ENCODE measurements around the gene CASKIN1. TPM values are rescaled to one million over a fixed set of nuclear protein-coding genes. Genes with fewer than 3 reads are reported as not detected.

Gene CASKIN1
- total and polyA plus RNA-seq, 4 donors = 10.4 to 86.2 (median 56.2) TPM

DNA sequence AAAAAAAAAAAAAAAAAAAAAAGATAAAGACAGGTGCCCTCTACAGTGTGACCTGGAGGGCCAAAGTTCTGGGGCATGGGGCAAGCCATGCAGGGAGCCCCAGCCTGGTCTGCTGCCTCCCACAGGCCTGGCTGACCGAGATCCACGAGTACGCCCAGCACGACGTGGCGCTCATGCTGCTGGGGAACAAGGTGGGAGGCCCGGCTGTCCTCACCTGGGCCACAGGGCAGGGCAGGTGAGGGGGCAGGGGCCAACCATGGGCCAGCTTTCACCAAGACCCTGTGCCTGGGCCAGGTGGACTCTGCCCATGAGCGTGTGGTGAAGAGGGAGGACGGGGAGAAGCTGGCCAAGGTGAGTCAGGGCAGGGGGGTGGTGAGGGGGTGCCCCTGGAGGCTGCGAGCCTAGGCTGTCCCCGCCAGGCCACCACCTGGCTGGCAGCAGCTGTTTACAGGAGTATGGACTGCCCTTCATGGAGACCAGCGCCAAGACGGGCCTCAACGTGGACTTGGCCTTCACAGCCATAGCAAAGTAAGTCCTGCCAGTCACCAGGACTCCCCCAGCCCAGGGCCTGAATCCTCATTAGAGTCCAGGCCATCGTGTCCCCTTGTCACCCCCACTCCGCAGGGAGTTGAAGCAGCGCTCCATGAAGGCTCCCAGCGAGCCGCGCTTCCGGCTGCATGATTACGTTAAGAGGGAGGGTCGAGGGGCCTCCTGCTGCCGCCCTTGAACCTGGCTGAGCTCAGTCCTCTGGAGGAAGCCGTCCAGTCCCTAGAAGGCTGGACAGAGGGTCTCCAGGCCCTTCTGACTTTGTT lies 43.5 kb downstream of the CASKIN1 start:
- Histone ChIP-seq H3K4me3 (ENCODE audit: low read depth, low read length) (peak overlapping the region; percentile 85), H3K27ac (ENCODE audit: low read depth, low read length) (peak overlapping the region; percentile 33), H3K4me1 (ENCODE audit: control insufficient read depth, insufficient read depth, low read length) (peaks cover 83% of the 10 kb centered on the region), H3K27me3 (ENCODE audit: control insufficient read depth, insufficient read depth, low read length) (no peaks in the 10 kb centered on the region), H3K9me3 (ENCODE audit: control insufficient read depth, insufficient read depth, low read length) (no peaks in the 10 kb centered on the region), H3K36me3 (ENCODE audit: control insufficient read depth, insufficient read depth, low read length) (peaks cover 51% of the 10 kb centered on the region)
- DNase-seq (ENCODE audit: low read depth in 4 of 6, low spot score in 6 of 6) = no peak
- 47% methylated on average over 24 of the region's 25 CpGs for WGBS (ENCODE audit: insufficient coverage)

GRCh38 chr16:2151188-2152091 lies 45.0 kb downstream of the CASKIN1 start:
- Histone ChIP-seq H3K36me3 (ENCODE audit: control insufficient read depth, insufficient read depth, low read length) (peaks cover 45% of the 10 kb centered on the region), H3K27me3 (ENCODE audit: control insufficient read depth, insufficient read depth, low read length) (no peaks in the 10 kb centered on the region), H3K9me3 (ENCODE audit: control insufficient read depth, insufficient read depth, low read length) (no peaks in the 10 kb centered on the region), H3K4me1 (ENCODE audit: control insufficient read depth, insufficient read depth, low read length) (peaks cover 81% of the 10 kb centered on the region), H3K4me3 (ENCODE audit: low read depth, low read length) (no peak overlapping the region), H3K27ac (ENCODE audit: low read depth, low read length) (no peak overlapping the region)
- 79% methylated on average over 11 of the region's 13 CpGs for WGBS (ENCODE audit: insufficient coverage)
- no peak for DNase-seq (ENCODE audit: low read depth in 4 of 6, low spot score in 6 of 6)

DNA sequence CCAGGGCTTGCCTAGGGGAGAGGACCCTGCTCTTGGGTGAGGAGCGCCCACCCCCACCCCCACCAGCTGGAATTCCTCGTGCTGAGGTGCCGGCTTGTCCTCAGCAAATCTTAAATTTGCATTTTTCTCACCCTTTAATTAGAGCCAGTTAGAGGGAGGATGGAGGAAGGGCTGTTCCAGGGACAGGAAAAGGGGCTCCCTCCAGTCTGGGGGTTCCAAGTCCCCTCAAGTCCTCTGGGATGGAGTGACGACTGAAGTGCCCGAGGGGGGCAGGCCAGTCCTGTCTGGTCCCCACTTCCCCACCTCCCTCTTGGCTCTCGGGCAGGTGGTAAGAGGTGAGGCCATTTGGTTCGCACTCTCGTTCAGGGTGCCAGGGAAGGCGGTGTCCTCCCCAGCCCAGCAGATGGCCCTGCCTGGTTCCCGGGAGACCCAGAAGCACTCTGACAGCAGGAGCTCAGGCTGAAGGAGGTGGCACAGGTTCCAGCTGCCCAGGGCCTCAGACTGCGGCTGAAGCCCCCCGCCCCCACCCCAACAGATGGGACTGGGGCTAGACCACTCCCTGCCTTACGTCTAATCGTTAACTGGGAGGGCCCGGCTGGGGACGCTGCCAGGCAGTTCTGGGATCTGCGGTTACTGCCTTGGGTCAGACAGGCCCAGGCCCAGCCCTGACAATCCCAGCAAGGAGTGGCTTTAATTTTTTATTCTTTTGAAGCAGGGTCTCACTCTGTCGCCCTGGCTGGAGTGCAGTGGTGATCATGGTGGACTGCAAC lies 45.8 kb downstream of the CASKIN1 start:
- Histone ChIP-seq H3K4me3 (ENCODE audit: low read depth, low read length) (no peak overlapping the region), H3K27ac (ENCODE audit: low read depth, low read length) (no peak overlapping the region), H3K27me3 (ENCODE audit: control insufficient read depth, insufficient read depth, low read length) (no peaks in the 10 kb centered on the region), H3K4me1 (ENCODE audit: control insufficient read depth, insufficient read depth, low read length) (peaks cover 77% of the 10 kb centered on the region), H3K9me3 (ENCODE audit: control insufficient read depth, insufficient read depth, low read length) (no peaks in the 10 kb centered on the region), H3K36me3 (ENCODE audit: control insufficient read depth, insufficient read depth, low read length) (peaks cover 45% of the 10 kb centered on the region)
- WGBS (ENCODE audit: insufficient coverage) = 26% methylated on average over 13 of the region's 18 CpGs
- no peak for DNase-seq (ENCODE audit: low read depth in 4 of 6, low spot score in 6 of 6)

GRCh38 chr16:2149630-2150417 lies 46.6 kb downstream of the CASKIN1 start:
- Histone ChIP-seq H3K27ac (ENCODE audit: low read depth, low read length) (no peak overlapping the region), H3K9me3 (ENCODE audit: control insufficient read depth, insufficient read depth, low read length) (no peaks in the 10 kb centered on the region), H3K27me3 (ENCODE audit: control insufficient read depth, insufficient read depth, low read length) (no peaks in the 10 kb centered on the region), H3K4me3 (ENCODE audit: low read depth, low read length) (no peak overlapping the region), H3K4me1 (ENCODE audit: control insufficient read depth, insufficient read depth, low read length) (peaks cover 77% of the 10 kb centered on the region), H3K36me3 (ENCODE audit: control insufficient read depth, insufficient read depth, low read length) (peaks cover 45% of the 10 kb centered on the region)
- 41% methylated on average over 20 of the region's 24 CpGs for WGBS (ENCODE audit: insufficient coverage)
- no peak for DNase-seq (ENCODE audit: low read depth in 4 of 6, low spot score in 6 of 6)

GRCh38 chr16:2148714-2149629 lies 47.4 kb downstream of the CASKIN1 start:
- Histone ChIP-seq H3K4me3 (ENCODE audit: low read depth, low read length) (peak overlapping the region; percentile 14), H3K27ac (ENCODE audit: low read depth, low read length) (no peak overlapping the region), H3K4me1 (ENCODE audit: control insufficient read depth, insufficient read depth, low read length) (peaks cover 76% of the 10 kb centered on the region), H3K9me3 (ENCODE audit: control insufficient read depth, insufficient read depth, low read length) (no peaks in the 10 kb centered on the region), H3K27me3 (ENCODE audit: control insufficient read depth, insufficient read depth, low read length) (no peaks in the 10 kb centered on the region), H3K36me3 (ENCODE audit: control insufficient read depth, insufficient read depth, low read length) (peaks cover 48% of the 10 kb centered on the region)
- whole genome bisulfite sequencing (ENCODE audit: insufficient coverage) = under 1% methylated on average over 51 of the region's 62 CpGs
- DNase-seq (ENCODE audit: low read depth in 4 of 6, low spot score in 6 of 6) = no peak

DNA sequence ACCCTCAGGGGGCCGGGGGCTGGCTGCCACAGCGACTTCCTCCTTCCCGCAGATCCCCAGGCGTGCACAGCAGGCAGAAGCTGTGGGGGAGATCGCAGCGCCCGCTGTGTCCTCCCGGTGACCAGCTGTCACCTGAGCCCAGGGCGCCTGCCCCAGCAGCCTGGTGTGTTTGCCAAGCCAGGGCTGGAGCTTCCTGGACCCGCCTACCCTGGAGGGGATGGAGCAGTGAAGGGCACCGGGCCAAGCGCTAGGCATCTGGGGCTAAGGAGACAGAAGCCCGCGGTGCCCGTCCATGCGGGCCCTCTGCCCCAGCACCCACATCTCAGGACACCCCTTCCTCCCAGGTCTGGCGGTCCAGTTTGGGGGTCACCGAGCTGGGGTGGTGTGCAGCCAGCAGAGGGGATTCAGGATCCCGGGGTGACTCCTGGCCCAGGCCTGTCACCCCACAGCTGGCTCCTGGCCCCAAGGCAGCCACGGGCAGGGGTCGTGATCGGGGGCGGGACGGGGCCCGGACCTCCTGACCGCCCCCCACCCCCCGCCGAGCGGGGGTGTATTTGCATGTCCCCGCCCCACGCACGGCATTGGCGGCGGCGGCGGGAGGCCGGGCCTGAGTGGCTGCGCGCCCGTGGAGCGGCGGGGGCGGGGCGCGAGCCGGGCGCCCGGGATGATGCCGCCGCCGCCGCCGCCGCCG lies 48.3 kb downstream of the CASKIN1 start, which contains the start of gene RAB26:
RAB26 (plus strand) TSS at position 645 of the 691 bp plus-strand sequence. CDS start 159 bp downstream, outside the sequence.
- WGBS (ENCODE audit: insufficient coverage) = 4% methylated on average over 49 of the region's 55 CpGs
- H3K36me3 ChIP-seq (ENCODE audit: control insufficient read depth, insufficient read depth, low read length) = peaks cover 45% of the 10 kb centered on the region

DNA sequence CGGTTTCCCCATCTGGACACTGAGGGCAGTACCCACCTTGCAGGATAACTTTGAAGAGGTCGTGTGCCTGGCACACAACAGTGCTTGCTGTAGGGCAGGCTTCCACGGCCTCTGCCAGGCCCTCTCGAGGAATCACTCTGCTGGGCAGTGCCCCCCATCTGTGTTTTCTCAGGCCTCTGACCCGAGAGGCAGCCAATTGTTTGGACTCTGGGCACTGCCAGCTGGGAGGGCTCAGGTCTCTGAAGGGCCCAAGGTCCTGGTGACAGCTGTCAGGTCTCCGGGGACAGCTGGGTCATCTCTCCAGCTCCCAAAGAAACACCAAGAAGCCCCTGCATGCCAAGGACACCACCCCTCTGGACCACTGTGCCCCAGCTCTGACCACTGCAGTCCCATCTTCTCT lies 49.0 kb downstream of the CASKIN1 start:
- Histone ChIP-seq H3K4me3 (ENCODE audit: low read depth, low read length) (no peak overlapping the region), H3K4me1 (ENCODE audit: control insufficient read depth, insufficient read depth, low read length) (peaks cover 69% of the 10 kb centered on the region), H3K27me3 (ENCODE audit: control insufficient read depth, insufficient read depth, low read length) (no peaks in the 10 kb centered on the region), H3K27ac (ENCODE audit: low read depth, low read length) (peak overlapping the region; percentile 35), H3K36me3 (ENCODE audit: control insufficient read depth, insufficient read depth, low read length) (peaks cover 37% of the 10 kb centered on the region), H3K9me3 (ENCODE audit: control insufficient read depth, insufficient read depth, low read length) (no peaks in the 10 kb centered on the region)
- DNase-seq (ENCODE audit: low read depth in 4 of 6, low spot score in 6 of 6) = no peak
- WGBS (ENCODE audit: insufficient coverage) = 74% methylated on average over 6 of the region's 6 CpGs

More for the DNA sequence above, 48.3 kb downstream of the CASKIN1 start, which contains the start of gene RAB26:
- peak in 2 of 6 donors; percentile 84 to 85 for DNase-seq (ENCODE audit: low read depth in 4 of 6, low spot score in 6 of 6)
- H3K9me3 ChIP-seq (ENCODE audit: control insufficient read depth, insufficient read depth, low read length) = no peaks in the 10 kb centered on the region
- H3K27ac ChIP-seq (ENCODE audit: low read depth, low read length) = peak within 1 kb of the TSS; percentile 35
- peaks cover 76% of the 10 kb centered on the region for H3K4me1 ChIP-seq (ENCODE audit: control insufficient read depth, insufficient read depth, low read length)
- peak within 1 kb of the TSS; percentile 14 for H3K4me3 ChIP-seq (ENCODE audit: low read depth, low read length)
- H3K27me3 ChIP-seq (ENCODE audit: control insufficient read depth, insufficient read depth, low read length) = no peaks in the 10 kb centered on the region

DNA sequence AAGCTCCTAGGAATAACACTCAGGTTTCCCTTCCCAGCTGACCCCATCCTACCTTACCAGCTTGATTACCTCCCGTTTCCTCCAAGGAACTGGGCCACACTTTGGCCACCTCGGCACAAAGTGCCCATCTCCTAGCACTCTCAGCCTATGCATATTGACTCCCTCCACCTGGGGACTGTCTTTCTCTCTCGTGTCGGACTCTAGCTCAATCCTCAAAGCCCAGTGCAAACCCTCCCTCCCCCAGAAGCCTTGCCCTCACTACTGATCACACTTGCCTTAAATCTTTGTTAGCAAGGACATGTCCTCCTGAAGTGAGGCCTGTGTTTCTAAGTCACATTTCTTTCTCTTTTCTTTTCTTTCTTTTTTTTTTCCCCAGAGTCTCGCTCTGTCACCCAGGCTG lies 50.6 kb downstream of the CASKIN1 start:
- Histone ChIP-seq H3K9me3 (ENCODE audit: control insufficient read depth, insufficient read depth, low read length) (no peaks in the 10 kb centered on the region), H3K27me3 (ENCODE audit: control insufficient read depth, insufficient read depth, low read length) (no peaks in the 10 kb centered on the region), H3K36me3 (ENCODE audit: control insufficient read depth, insufficient read depth, low read length) (peaks cover 22% of the 10 kb centered on the region), H3K27ac (ENCODE audit: low read depth, low read length) (no peak overlapping the region), H3K4me1 (ENCODE audit: control insufficient read depth, insufficient read depth, low read length) (peaks cover 54% of the 10 kb centered on the region), H3K4me3 (ENCODE audit: low read depth, low read length) (no peak overlapping the region)
- no peak for DNase-seq (ENCODE audit: low read depth in 4 of 6, low spot score in 6 of 6)
- WGBS (ENCODE audit: insufficient coverage) = 79% methylated on average over 5 of the region's 5 CpGs

Measured in spinal cord (tissue), 10 donors.